LNCAP (cell line): ENCODE results near the gene TLNRD1.

Source experiments
- TF ChIP-seq, protein P1 (sequence below): fragments of 450-650 bp; IDR thresholded peaks from 2 replicates; pipeline ENCODE4 v1.5.1; 2017; ENCODE audit warnings: mild to moderate bottlenecking

TLNRD1 gene

DNA sequence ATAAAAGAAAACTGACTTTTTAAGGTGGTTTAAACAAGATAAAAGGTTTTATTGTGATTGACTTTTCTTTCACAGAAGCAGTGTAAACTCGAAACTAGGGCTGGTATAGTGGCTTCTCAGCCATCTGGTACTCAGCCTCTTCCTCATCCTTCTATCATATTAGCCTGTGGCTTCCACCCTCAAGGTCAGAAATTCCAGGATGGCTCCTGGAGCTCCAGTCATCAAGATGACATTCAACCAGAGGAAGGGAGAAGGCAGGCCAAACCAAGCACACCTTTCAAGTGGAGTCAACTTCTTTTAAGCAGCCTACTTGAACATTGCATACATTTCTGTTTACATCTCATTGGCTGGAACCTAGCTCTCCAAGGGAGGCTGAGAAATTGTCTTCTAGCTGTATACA, 9.8 kb upstream of the TLNRD1 start:
- TF ChIP-seq, protein P1, sequence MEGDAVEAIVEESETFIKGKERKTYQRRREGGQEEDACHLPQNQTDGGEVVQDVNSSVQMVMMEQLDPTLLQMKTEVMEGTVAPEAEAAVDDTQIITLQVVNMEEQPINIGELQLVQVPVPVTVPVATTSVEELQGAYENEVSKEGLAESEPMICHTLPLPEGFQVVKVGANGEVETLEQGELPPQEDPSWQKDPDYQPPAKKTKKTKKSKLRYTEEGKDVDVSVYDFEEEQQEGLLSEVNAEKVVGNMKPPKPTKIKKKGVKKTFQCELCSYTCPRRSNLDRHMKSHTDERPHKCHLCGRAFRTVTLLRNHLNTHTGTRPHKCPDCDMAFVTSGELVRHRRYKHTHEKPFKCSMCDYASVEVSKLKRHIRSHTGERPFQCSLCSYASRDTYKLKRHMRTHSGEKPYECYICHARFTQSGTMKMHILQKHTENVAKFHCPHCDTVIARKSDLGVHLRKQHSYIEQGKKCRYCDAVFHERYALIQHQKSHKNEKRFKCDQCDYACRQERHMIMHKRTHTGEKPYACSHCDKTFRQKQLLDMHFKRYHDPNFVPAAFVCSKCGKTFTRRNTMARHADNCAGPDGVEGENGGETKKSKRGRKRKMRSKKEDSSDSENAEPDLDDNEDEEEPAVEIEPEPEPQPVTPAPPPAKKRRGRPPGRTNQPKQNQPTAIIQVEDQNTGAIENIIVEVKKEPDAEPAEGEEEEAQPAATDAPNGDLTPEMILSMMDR = no peak

DNA sequence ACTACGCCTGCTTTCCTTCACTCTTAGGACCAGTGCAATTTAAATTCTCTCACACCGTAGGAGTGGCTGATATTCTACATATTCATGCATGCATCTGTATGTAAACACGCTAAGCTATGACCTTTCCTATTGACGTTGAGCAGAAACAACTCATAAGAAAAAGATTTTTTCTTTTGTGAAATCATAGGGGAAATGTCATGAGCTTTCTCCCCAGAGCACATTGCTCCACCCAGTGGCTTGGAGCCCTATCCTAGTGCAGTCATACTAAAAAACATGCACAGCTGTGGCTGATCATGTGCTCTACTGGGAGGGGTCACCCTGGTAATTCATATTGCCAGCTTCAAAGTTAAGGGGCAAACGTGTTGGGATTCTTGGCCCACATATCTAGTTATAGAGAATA, 9.3 kb upstream of the TLNRD1 start:
- TF ChIP-seq, protein P1 = no peak

DNA sequence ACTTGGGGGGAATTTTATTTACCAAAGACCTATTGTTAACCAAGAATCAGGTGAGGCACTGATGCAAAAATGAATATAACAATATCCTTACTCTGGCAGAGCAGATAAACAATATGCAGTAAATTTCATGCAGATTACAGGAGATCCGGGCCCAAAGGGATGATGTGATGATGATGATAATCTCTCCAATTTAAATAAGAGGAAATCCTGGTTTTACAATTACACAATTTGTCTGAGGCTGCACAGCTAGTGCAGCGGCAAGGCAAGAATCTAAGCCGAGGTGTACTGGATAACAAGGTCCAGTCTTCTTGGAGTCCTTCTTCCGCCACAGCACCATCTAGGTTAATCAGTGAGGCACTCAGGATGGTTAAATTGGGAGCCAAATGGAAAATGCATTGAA, 8.7 kb upstream of the TLNRD1 start:
- TF ChIP-seq, protein P1 = no peak

DNA sequence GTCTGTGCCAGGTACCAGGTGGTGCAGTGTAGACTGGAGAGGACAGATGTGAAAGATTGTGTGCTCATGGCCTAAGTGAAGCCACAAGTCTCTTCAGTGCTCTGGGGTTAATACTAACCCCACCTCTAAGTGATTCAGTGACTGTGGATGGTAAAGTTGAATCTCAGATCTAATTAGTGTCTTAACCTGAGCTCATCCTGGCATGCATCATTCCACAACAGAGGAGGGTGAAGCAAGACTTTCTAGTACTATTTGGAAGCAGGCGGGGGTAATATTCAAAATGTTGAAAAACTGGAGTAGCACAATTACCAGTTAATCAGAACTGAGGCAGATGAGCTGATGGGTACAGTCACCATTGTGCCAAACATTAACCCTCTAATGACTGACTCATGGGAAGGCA, 8.3 kb upstream of the TLNRD1 start:
- TF ChIP-seq, protein P1 = no peak

DNA sequence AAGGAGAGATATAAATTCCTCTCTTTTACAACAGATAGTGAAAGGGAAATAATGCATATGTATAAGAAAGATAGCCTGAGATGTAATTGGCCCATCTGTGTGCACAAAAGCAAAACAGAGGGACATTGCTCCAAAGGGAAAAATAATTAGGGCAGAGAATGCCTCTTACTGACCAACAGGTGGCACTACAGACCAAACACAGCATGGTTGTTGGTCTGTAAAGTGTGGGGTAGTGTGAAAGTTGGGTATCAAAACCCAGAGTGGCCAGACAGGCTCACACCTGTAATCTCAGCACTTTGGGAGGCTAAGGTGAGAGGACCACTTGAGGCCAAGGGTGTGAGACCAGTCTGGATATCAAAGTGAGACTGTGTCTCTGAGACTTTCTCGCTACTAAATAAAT, 4.5 kb upstream of the TLNRD1 start:
- TF ChIP-seq, protein P1 = peak; percentile 54

DNA sequence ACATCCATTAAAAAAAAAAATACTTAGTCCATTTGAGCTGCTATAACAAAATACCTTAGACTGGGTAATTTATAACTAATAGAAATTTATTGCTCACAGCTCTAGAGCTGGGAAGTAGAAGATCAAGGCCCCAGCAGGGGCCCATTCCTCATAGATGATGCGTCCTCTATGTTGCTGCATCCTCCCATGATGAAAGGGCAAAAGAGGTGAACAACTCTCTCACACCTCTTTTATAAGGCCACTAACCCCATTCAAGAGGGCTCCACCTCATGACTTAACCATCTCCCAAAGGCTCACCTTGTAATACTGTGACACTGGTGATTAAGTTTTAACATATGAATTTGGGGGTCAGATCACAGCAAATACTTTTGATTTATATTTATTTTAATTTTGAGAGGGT, 3.0 kb upstream of the TLNRD1 start:
- TF ChIP-seq, protein P1 = no peak

DNA sequence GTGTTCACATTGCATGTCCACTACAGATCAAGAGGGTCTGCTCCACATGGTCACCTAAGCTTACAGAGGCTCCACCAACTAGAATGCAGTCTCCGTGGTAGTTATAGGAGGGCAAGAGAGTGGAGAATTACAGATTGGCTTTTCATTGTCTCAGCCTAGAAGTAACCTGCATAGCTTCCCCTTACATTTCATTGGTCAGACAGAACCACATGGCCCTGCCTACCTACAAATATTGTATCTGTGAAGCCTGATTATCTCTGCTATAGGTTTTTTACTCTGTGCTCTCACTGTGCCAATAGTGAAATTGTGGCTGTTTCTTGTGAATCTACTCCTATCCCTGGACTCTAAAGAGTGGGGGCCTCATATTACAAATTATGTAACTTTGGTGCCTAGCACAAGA, 2.5 kb upstream of the TLNRD1 start:
- TF ChIP-seq, protein P1 = no peak

DNA sequence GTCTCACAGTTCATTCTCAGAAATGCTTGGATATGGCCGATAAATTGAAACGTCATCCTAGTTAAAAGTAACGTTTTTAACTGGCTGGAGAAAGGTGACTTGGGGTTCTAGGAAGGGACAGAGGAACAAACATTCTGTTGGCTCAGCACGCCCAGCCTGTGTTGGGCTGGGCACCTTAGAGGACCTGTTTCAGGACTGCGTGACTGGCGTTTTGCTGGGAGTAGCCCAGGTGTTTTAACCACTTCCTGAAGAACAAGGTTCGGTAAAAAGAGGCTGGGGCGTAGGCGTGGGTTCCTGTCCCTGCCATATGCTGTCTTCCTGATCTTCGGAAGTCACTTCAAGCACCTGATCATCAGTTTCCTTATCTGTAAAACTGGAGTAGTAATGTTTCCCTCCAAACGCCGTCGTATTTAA, 1.1 kb upstream of the TLNRD1 start:
- TF ChIP-seq, protein P1 = no peak
